Urinary bladder (tissue), 4 donors: ENCODE measurements around the gene MTRF1L. TPM values are rescaled to one million over a fixed set of nuclear protein-coding genes. Genes with fewer than 3 reads are reported as not detected.
A peak's percentile ranks its signal among the peaks of the same experiment; 100 is the strongest.
"Not testable (repeated sequence)": the region's sequence is repeated elsewhere in the genome, so short reads cannot be mapped to it uniquely, and the experiment has no call there.

Source experiments
- DNase-seq: peaks from one replicate; pipeline ENCODE4 v3.0.0-alpha.2; 2015; ENCODE audit errors: extremely low spot score
- H3K27ac ChIP-seq: one replicate; pipeline ENCODE4 v1.5.1; 2013; ENCODE audit warnings: low read depth, mild to moderate bottlenecking, moderate library complexity
- H3K36me3 ChIP-seq: one replicate; pipeline ENCODE4 v1.6.1; 2013; ENCODE audit warnings: mild to moderate bottlenecking, moderate library complexity; ENCODE audit not compliant: insufficient read depth
- H3K4me1 ChIP-seq: one replicate; pipeline ENCODE4 v1.6.1; 2013; ENCODE audit warnings: mild to moderate bottlenecking, moderate library complexity; ENCODE audit not compliant: insufficient read depth
- H3K4me3 ChIP-seq: one replicate; pipeline ENCODE4 v1.5.1; 2013; ENCODE audit warnings: low read depth, low read length
- WGBS: extraction: QIAGEN DNeasy Blood & Tissue Kit; methylation state at CpG from one replicate; pipeline ENCODE4 v1.1.7; 2013; 5-methylcytosine and 5-hydroxymethylcytosine counted together
- polyA plus RNA-seq: library from polyadenylated mRNA; stranded (reverse); fragments of 200-250 nt; gene quantifications from one replicate; pipeline ENCODE4 v1.2.3, GENCODE V29; 2013
- total RNA-seq: library from RNA; depleted of rRNA; stranded (reverse); fragments of >200 nt; gene quantifications from one replicate; pipeline ENCODE4 v1.2.3, GENCODE V29; 2014
- donor health status: healthy with polysubstance abuse.
- donor health status: healthy.

Gene MTRF1L
- total and polyA plus RNA-seq, 2 donors, result 13.0 to 19.7 TPM

DNA sequence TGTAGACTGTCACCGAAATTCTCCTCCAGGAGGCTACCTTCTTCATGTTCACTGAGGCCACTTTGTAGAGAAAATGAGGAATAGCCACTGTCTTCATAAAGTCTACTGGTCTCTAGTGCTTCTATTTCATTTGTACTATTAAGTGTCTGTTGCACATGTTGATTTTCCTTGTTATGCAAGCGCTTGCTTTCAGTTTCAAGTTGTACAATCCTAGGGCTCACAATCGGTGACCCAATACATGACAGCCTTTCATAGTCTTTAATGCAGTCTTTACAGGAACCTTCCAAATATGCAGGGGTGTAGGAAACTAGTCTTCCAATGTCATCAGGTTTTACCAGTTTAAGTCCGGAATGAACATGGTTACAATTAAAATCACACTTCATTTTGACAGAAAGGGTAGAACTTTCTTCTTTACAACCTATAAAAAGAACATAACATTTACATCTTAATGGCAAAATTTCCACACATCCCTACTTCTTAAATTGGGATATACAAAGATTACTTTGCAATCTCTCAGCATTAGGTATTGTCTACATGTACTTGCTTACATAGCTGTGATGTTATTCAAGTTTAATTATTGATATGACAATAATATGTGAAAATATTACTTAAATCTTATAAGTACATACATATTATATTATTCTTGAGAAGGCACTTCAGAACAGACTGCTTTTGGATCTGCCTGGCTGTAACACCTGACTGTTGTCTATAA, 27.1 kb downstream of the MTRF1L start:
- 88% methylated on average over 4 of the region's 4 CpGs for WGBS
- H3K4me3 ChIP-seq, result no peak overlapping the region
- peaks cover 4% of the 10 kb centered on the region for H3K36me3 ChIP-seq
- no peak overlapping the region for H3K27ac ChIP-seq
- H3K4me1 ChIP-seq, result no peaks in the 10 kb centered on the region
- no peak for DNase-seq

DNA sequence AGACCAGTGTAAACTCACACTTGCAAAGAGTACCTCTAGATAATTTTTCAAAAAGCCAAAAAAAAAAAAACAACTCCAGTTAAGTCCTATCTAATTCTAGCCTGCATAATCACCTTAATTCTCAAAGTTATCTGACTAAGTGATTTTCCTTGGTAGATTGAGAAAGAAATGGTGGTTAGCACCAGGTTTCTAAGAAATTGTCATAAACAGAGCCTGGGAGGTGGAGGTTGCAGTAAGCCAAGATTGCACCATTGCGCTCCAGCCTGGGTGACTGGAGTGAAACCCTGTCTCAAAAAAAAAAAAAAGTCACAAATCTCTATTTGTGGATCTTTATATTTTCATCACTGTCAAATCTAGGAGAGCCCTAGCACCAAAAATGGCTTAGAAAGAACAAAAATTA, 28.6 kb downstream of the MTRF1L start:
- no peak overlapping the region for H3K27ac ChIP-seq
- H3K36me3 ChIP-seq, result peaks cover 4% of the 10 kb centered on the region
- no peak for DNase-seq
- WGBS, result 100% methylated on average over 1 of the region's 1 CpG
- H3K4me1 ChIP-seq, result no peaks in the 10 kb centered on the region
- H3K4me3 ChIP-seq, result no peak overlapping the region

GRCh38 chr6:152969688-152970418, 32.7 kb downstream of the MTRF1L start:
- no peak overlapping the region for H3K4me3 ChIP-seq
- 95% methylated on average over 6 of the region's 6 CpGs for WGBS
- peaks cover 2% of the 10 kb centered on the region for H3K36me3 ChIP-seq
- no peaks in the 10 kb centered on the region for H3K4me1 ChIP-seq
- H3K27ac ChIP-seq, result no peak overlapping the region
- DNase-seq, result no peak

DNA sequence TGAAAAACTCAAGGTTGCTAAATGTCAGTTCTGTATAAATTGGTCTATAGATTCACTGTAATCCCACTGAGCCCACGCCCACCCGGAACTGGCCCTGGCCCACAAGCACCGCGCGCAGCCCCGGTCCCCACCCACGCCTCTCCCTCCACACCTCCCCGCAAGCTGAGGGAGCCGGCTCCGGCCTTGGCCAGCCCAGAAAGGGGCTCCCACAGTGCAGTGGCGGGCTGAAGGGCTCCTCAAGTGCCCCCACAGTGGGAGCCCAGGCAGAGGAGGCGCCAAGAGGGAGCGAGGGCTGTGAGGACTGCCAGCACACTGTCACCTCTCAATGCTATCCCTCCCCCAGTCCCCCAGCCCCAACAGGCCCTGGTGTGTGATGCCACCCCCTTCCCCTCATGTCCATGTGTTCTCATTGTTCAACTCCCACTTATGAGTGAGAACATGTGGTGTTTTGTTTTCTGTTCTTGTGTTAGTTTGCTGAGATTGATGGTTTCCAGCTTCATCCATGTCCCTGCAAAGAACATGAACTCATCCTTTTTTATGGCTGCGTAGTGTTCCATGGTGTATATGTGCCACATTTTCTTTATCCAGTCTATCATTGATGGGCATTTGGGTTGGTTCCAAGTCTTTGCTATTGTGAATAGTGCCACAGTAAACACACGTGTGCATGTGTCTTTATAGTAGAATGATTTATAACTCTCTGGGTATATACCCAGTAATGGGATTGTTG, 36.2 kb downstream of the MTRF1L start:
- not testable (repeated sequence) for H3K4me1 ChIP-seq, H3K27ac ChIP-seq, DNase-seq, H3K36me3 ChIP-seq, H3K4me3 ChIP-seq
- WGBS, result 96% methylated on average over 15 of the region's 15 CpGs

GRCh38 chr6:152959333-152959732, 43.2 kb downstream of the MTRF1L start:
- Histone ChIP-seq H3K27ac (no peak overlapping the region), H3K4me1 (no peaks in the 10 kb centered on the region), H3K36me3 (no peaks in the 10 kb centered on the region), H3K4me3 (no peak overlapping the region)
- DNase-seq, result no peak
- 92% methylated on average over 24 of the region's 24 CpGs for WGBS

DNA sequence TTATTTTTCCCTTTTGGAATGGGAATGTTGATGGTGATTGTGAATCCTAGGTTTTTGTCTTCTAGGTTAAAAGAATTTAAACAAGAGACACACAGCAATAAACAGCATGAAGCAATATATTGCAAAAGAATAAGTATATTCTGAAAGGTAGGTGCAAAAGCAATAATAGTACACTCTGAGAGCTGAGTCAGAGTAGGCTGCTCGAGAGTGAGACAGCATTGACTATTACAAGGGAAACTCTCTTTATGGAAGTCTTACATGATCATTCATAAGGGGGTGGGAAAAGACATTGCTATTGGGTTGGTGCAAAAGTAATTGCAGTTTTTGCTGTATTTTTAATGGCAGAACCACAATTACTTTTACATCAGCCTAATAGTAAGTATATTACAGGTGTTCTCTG, 44.7 kb downstream of the MTRF1L start:
- Histone ChIP-seq H3K4me3 (no peak overlapping the region), H3K36me3 (no peaks in the 10 kb centered on the region), H3K4me1 (no peaks in the 10 kb centered on the region), H3K27ac (no peak overlapping the region)
- 72% methylated on average over 1 of the region's 1 CpG for WGBS
- DNase-seq, result no peak

DNA sequence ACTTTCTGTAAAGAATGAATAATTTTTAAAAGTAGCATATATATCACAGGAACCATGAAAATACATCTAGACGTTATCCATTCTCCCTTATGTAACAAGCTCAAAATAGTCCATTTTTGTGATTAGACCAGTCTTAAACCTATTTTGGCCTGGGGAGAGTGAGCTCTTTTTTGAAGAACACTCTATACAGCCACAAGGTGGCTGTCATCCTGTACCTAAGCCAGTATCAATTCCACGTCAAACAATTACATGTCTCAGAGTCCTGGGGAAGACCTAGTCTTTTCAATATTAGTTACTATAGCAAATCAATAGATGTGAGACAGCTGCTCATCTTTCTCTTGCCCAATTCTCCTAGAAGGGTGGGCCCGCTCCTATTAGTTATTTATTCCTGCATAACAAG, 48.1 kb downstream of the MTRF1L start:
- H3K27ac ChIP-seq, result no peak overlapping the region
- WGBS, result 68% methylated on average over 3 of the region's 3 CpGs
- H3K4me3 ChIP-seq, result no peak overlapping the region
- no peaks in the 10 kb centered on the region for H3K4me1 ChIP-seq
- H3K36me3 ChIP-seq, result no peaks in the 10 kb centered on the region
- no peak for DNase-seq

DNA sequence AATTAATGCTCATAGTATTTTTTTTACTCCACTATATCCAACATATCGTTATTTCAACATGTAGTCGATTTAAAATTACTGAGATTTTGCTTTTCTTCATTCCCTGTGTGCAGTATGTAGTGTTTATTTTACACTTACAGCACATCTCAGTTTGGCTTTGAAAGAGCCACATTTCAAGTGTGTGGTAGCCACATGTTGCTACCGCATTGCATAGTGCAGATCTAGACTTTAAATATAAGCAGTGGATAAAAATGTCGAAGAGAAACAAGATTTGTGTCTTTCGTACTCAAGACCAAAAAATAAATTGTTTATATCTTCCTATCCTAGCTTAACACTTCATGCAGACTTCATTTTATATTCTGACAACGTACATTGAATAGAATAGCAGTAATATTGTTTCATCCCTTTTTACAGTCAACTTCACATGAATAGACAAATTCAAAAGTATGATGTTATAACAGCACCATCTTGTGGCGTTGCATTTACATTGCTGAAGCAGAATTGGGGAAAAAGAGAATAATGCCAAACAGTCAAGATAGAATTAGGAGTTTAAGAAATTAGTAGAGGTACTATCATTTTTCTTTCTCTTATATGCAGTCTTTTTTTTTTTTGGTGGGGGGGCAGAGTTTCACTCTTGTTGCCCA, 49.5 kb downstream of the MTRF1L start:
- 66% methylated on average over 7 of the region's 7 CpGs for WGBS
- no peaks in the 10 kb centered on the region for H3K4me1 ChIP-seq

GRCh38 chr6:152952045-152952444, 50.5 kb downstream of the MTRF1L start:
- H3K36me3 ChIP-seq, result no peaks in the 10 kb centered on the region
- no peak for DNase-seq
- no peaks in the 10 kb centered on the region for H3K4me1 ChIP-seq
- WGBS, result 10% methylated on average over 1 of the region's 1 CpG
- H3K4me3 ChIP-seq, result no peak overlapping the region
- H3K27ac ChIP-seq, result no peak overlapping the region

More for the DNA sequence above, 49.5 kb downstream of the MTRF1L start:
- H3K36me3 ChIP-seq, result no peaks in the 10 kb centered on the region
- no peak overlapping the region for H3K4me3 ChIP-seq
- no peak for DNase-seq
- no peak overlapping the region for H3K27ac ChIP-seq

GRCh38 chr6:152950240-152950639, 52.3 kb downstream of the MTRF1L start:
- H3K36me3 ChIP-seq, result no peaks in the 10 kb centered on the region
- H3K27ac ChIP-seq, result no peak overlapping the region
- no peaks in the 10 kb centered on the region for H3K4me1 ChIP-seq
- DNase-seq, result no peak
- WGBS, result 90% methylated on average over 3 of the region's 3 CpGs
- H3K4me3 ChIP-seq, result no peak overlapping the region

GRCh38 chr6:152948150-152948768, 54.2 kb downstream of the MTRF1L start:
- DNase-seq, result no peak
- no peaks in the 10 kb centered on the region for H3K36me3 ChIP-seq
- no peaks in the 10 kb centered on the region for H3K4me1 ChIP-seq
- WGBS, result 24% methylated on average over 9 of the region's 9 CpGs
- no peak overlapping the region for H3K27ac ChIP-seq
- peak overlapping the region; percentile 11 for H3K4me3 ChIP-seq

GRCh38 chr6:152946995-152947394, 55.5 kb downstream of the MTRF1L start:
- DNase-seq, result no peak
- Histone ChIP-seq H3K36me3 (no peaks in the 10 kb centered on the region), H3K27ac (no peak overlapping the region), H3K4me3 (no peak overlapping the region), H3K4me1 (no peaks in the 10 kb centered on the region)
- 60% methylated on average over 2 of the region's 2 CpGs for WGBS

DNA sequence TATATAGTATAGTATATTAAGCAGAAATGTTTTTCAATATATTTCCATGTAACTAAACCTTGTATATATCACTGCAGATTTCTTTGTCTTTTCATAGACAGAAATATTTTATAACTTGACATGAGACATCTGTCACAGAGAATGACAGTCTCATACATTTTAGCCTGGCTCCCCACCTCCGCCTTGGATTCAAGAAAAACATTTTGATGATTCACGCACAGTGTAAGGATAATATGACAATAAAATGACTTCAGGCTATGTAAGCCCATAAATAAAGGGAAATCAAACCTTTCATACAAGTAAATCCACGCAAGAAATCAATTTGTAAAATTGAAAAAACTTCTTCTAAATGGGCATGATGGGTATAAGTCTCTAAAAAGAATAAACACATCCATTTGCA, 56.0 kb downstream of the MTRF1L start:
- H3K27ac ChIP-seq, result no peak overlapping the region
- 80% methylated on average over 3 of the region's 3 CpGs for WGBS
- no peak overlapping the region for H3K4me3 ChIP-seq
- DNase-seq, result no peak
- no peaks in the 10 kb centered on the region for H3K4me1 ChIP-seq
- no peaks in the 10 kb centered on the region for H3K36me3 ChIP-seq
